Endodermal cell (in vitro differentiated cells): ENCODE measurements around the gene FZD10. TPM values are rescaled to one million over a fixed set of nuclear protein-coding genes. Genes with fewer than 3 reads are reported as not detected.

Source experiments
- DNase-seq: peaks from one replicate; pipeline ENCODE4 v3.0.0-alpha.2; 2017
- H3K27ac ChIP-seq: 2 replicates; pipeline ENCODE4 v1.5.1; 2013; ENCODE audit warnings: mild to moderate bottlenecking, low read depth, low read length, moderate library complexity
- H3K27me3 ChIP-seq: 2 replicates; pipeline ENCODE4 v1.6.1; 2013; ENCODE audit warnings: mild to moderate bottlenecking, low read length, moderate library complexity; ENCODE audit not compliant: insufficient read depth, control insufficient read depth, poor library complexity, severe bottlenecking
- H3K36me3 ChIP-seq: 2 replicates; pipeline ENCODE4 v1.7.0; 2013; ENCODE audit warnings: mild to moderate bottlenecking, low read length, moderate library complexity; ENCODE audit not compliant: control insufficient read depth, insufficient read depth
- H3K4me1 ChIP-seq: one replicate; pipeline ENCODE4 v1.7.0; 2013; ENCODE audit warnings: low read length; ENCODE audit not compliant: control insufficient read depth, insufficient read depth
- H3K4me3 ChIP-seq: 2 replicates; pipeline ENCODE4 v1.5.1; 2013; ENCODE audit warnings: mild to moderate bottlenecking, low read length, moderate library complexity
- H3K9ac ChIP-seq: 2 replicates; pipeline ENCODE4 v1.6.1; 2013; ENCODE audit warnings: mild to moderate bottlenecking, low read length, moderate library complexity; ENCODE audit not compliant: poor library complexity, severe bottlenecking; ENCODE audit errors: extremely low read depth
- H3K9me3 ChIP-seq: 2 replicates; pipeline ENCODE4 v1.6.1; 2013; ENCODE audit warnings: mild to moderate bottlenecking, low read length, moderate library complexity; ENCODE audit not compliant: control insufficient read depth
- H3K27ac Mint-ChIP-seq: 2 replicates; pipeline ENCODE4 v1.8.0; 2020; ENCODE audit warnings: mixed read lengths
- H3K27me3 Mint-ChIP-seq: 2 replicates; pipeline ENCODE4 v1.8.0; 2021; ENCODE audit warnings: mild to moderate bottlenecking, mixed read lengths; ENCODE audit not compliant: insufficient read depth
- H3K36me3 Mint-ChIP-seq: 2 replicates; pipeline ENCODE4 v1.8.0; 2020; ENCODE audit warnings: low read depth, mixed read lengths
- H3K4me1 Mint-ChIP-seq: 2 replicates; pipeline ENCODE4 v1.8.0; 2020; ENCODE audit warnings: mixed read lengths
- H3K4me3 Mint-ChIP-seq: 2 replicates; pipeline ENCODE4 v1.8.0; 2020; ENCODE audit warnings: mild to moderate bottlenecking, moderate library complexity, mixed read lengths
- H3K9me3 Mint-ChIP-seq: 2 replicates; pipeline ENCODE4 v1.8.0; 2020; ENCODE audit warnings: mild to moderate bottlenecking, mixed read lengths
- WGBS, 2 experiments: methylation state at CpG; one replicate each; pipeline versions ENCODE4 v1.1.5 to v1.1.7; 2013; ENCODE audit warnings: missing lambda C conversion rate in 2 of 2, mixed read lengths in 1 of 2; ENCODE audit not compliant: insufficient coverage in 1 of 2, insufficient read length in 1 of 2; 5-methylcytosine and 5-hydroxymethylcytosine counted together
- total RNA-seq, 2 donors: library from RNA; stranded (reverse); fragmentation: NEBNext Ultra II Directional in 1 of 2; extraction: Animal tissue kit (Norgen Biotek cat#: 25700) in 1 of 2; gene quantifications; 2 replicates in 1 of 2; 3 replicates in 1 of 2; pipeline ENCODE4 v1.2.1, GENCODE V29; 2021
- TF ChIP-seq, protein P1 (sequence below): fragments of 200-600 bp; sonication (generic); conservative IDR thresholded peaks from 2 replicates; pipeline ENCODE4 v1.5.0; 2021; ENCODE audit warnings: antibody characterized with exemption, mild to moderate bottlenecking

Gene FZD10
- total RNA-seq, 2 donors from 2014 or later, result 0.18 TPM; not detected in 1

DNA sequence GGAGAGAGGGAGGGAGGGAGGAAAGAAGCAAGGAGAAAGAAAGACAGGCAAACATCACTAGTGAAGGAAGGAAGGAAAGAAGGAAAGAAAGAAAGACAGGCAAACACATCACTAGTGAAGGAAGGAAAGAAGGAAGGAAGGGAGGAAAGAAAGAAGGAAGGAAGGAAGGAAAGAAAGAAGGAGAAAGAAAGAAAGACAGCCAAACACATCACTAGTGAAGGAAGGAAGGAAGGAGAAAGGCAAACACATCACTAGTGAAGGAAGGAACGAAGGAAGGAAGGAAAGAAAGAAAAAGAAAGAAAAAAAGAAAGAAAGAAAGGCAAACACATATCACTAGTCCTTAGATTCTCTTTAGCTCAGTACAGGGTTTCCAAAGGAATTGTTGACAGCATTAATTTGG lies 5.3 kb downstream of the FZD10 start:
- peaks cover 17% of the 10 kb centered on the region for H3K4me1 Mint-ChIP-seq
- Histone ChIP-seq H3K4me3 (no peak overlapping the region), H3K9ac (no peak overlapping the region), H3K9me3 (no peaks in the 10 kb centered on the region), H3K36me3 (no peaks in the 10 kb centered on the region), H3K27ac (no peak overlapping the region), H3K4me1 (no peaks in the 10 kb centered on the region), H3K27me3 (peaks cover 100% of the 10 kb centered on the region)
- H3K36me3 Mint-ChIP-seq, result no peaks in the 10 kb centered on the region
- no peak for DNase-seq
- WGBS, 2 experiments, result 80% methylated on average over 1 of the region's 1 CpG; no CpG with 5 or more reads in 1 of the 2 experiments
- H3K27me3 Mint-ChIP-seq, result peaks cover 98% of the 10 kb centered on the region
- H3K4me3 Mint-ChIP-seq, result no peak overlapping the region
- peaks cover under 1% of the 10 kb centered on the region for H3K9me3 Mint-ChIP-seq
- H3K27ac Mint-ChIP-seq, result no peak overlapping the region
- TF ChIP-seq, protein P1, sequence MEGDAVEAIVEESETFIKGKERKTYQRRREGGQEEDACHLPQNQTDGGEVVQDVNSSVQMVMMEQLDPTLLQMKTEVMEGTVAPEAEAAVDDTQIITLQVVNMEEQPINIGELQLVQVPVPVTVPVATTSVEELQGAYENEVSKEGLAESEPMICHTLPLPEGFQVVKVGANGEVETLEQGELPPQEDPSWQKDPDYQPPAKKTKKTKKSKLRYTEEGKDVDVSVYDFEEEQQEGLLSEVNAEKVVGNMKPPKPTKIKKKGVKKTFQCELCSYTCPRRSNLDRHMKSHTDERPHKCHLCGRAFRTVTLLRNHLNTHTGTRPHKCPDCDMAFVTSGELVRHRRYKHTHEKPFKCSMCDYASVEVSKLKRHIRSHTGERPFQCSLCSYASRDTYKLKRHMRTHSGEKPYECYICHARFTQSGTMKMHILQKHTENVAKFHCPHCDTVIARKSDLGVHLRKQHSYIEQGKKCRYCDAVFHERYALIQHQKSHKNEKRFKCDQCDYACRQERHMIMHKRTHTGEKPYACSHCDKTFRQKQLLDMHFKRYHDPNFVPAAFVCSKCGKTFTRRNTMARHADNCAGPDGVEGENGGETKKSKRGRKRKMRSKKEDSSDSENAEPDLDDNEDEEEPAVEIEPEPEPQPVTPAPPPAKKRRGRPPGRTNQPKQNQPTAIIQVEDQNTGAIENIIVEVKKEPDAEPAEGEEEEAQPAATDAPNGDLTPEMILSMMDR, result no peak

- Histone ChIP-seq H3K4me1 (no peaks in the 10 kb centered on the region), H3K9ac (no peak overlapping the region), H3K27me3 (peaks cover 100% of the 10 kb centered on the region), H3K9me3 (no peaks in the 10 kb centered on the region), H3K36me3 (no peaks in the 10 kb centered on the region), H3K4me3 (no peak overlapping the region), H3K27ac (no peak overlapping the region)
- no peak overlapping the region for H3K27ac Mint-ChIP-seq
- TF ChIP-seq, protein P1, result no peak
- 65 to 69% methylated on average over 5 to 6 of the region's 6 CpGs for WGBS, 2 experiments
- peaks cover 2% of the 10 kb centered on the region for H3K9me3 Mint-ChIP-seq
- no peak overlapping the region for H3K4me3 Mint-ChIP-seq
- DNase-seq, result peak; percentile 44
- H3K36me3 Mint-ChIP-seq, result no peaks in the 10 kb centered on the region
- peaks cover 7% of the 10 kb centered on the region for H3K4me1 Mint-ChIP-seq
- H3K27me3 Mint-ChIP-seq, result peaks cover 97% of the 10 kb centered on the region
Observed at GRCh38 chr12:130169256-130169655, 7.0 kb downstream of the FZD10 start.

GRCh38 chr12:130169924-130170323 lies 7.7 kb downstream of the FZD10 start:
- no peak overlapping the region for H3K27ac ChIP-seq
- no peaks in the 10 kb centered on the region for H3K4me1 ChIP-seq
- H3K9ac ChIP-seq, result no peak overlapping the region
- Mint-ChIP-seq H3K36me3 (no peaks in the 10 kb centered on the region), H3K27ac (no peak overlapping the region), H3K4me1 (peaks cover 2% of the 10 kb centered on the region), H3K9me3 (peaks cover 2% of the 10 kb centered on the region), H3K4me3 (no peak overlapping the region), H3K27me3 (peaks cover 97% of the 10 kb centered on the region)
- TF ChIP-seq, protein P1, result no peak
- peaks cover 93% of the 10 kb centered on the region for H3K27me3 ChIP-seq
- no peaks in the 10 kb centered on the region for H3K36me3 ChIP-seq
- DNase-seq, result peak; percentile 2
- no peak overlapping the region for H3K4me3 ChIP-seq
- WGBS, 2 experiments, result 78 to 79% methylated on average over 2 to 6 of the region's 6 CpGs
- H3K9me3 ChIP-seq, result no peaks in the 10 kb centered on the region
